ENCODE results near the gene OR2A1. TPM values are rescaled to one million over a fixed set of nuclear protein-coding genes. Genes with fewer than 3 reads are reported as not detected.
"Not testable (repeated sequence)": the region's sequence is repeated elsewhere in the genome, so short reads cannot be mapped to it uniquely, and the experiment has no call there.

Gene OR2A1
- polyA plus RNA-seq, 6 donors from 2014 or later, result 0.21 to 1.5 TPM; not detected in 4

DNA sequence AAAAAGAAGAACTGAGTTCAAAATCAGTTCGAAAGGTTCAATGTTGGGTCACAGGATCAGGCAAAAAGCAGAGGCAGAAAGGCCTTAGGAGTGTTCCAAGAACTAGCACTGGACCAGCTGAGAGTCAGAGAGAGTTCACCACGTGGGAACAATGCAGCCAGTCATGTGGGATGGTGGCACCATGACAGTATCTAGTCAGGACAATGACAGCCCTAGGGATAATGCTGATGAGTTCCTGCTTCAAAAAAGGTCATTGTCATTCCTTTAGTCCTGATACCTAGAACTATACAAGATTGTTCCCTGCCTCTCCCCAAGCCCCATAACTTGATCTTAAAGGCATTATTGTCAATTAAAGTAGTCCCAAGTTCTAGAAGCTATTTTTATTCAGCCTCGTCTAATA is 39.4 kb downstream of the OR2A1 start:
- not testable (repeated sequence) for H3K36me3 Mint-ChIP-seq; DNase-seq; ATAC-seq (ENCODE audit: low read depth in 2 of 2); H3K9me3 Mint-ChIP-seq; H3K27me3 Mint-ChIP-seq; H3K27ac Mint-ChIP-seq
- peaks cover 11 to 20% (median 15%) of the 10 kb centered on the region in 3 donors for H3K4me1 Mint-ChIP-seq
- peak overlapping the region in 2 of 8 donors; percentile 15 to 24 for H3K4me3 Mint-ChIP-seq

GRCh38 chr7:144355176-144355822 is 43.1 kb downstream of the OR2A1 start, which contains the start of gene ARHGEF5:
Gene ARHGEF5, plus strand, starts transcription at chr7:144355402. Its CDS starts 7,268 bp downstream, at chr7:144362670.
- peak within 1 kb of the TSS; percentile 58 to 93 (median 80) for H3K27ac Mint-ChIP-seq
- ATAC-seq (ENCODE audit: low read depth in 2 of 2), result peak; percentile 74 to 76

DNA sequence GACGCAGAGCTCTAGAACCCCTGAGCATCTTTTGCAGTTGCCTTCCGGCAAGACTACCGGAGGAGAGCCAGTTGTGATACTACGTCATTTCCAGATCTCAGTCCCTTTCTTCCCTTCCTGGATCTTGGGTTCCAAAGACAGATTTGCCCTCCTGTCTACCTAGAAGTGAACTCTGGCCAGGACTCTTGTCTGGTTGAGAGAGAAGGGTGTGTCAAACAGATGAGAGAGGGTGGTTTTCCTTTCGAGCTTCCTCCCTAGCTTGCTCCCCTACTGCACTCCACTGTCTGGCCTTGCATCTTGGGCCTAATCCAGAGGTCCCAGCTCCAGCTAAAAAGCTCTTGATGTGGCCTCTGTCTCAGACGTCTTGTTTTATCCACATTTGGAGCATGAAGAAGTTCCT is 44.0 kb downstream of the OR2A1 start:
- not testable (repeated sequence) for H3K36me3 Mint-ChIP-seq; ATAC-seq (ENCODE audit: low read depth in 2 of 2); H3K27me3 Mint-ChIP-seq; DNase-seq; H3K27ac Mint-ChIP-seq; H3K4me3 Mint-ChIP-seq; H3K9me3 Mint-ChIP-seq
- peaks cover 11 to 23% (median 11%) of the 10 kb centered on the region in 3 donors for H3K4me1 Mint-ChIP-seq

More at GRCh38 chr7:144355176-144355822, 43.1 kb downstream of the OR2A1 start, which contains the start of gene ARHGEF5:
- DNase-seq, H3K27me3 Mint-ChIP-seq, H3K9me3 Mint-ChIP-seq, H3K36me3 Mint-ChIP-seq: not testable (repeated sequence)
- peak within 1 kb of the TSS; percentile 83 to 94 (median 90) for H3K4me3 Mint-ChIP-seq
- peaks cover 11 to 24% (median 15%) of the 10 kb centered on the region in 3 donors for H3K4me1 Mint-ChIP-seq

GRCh38 chr7:144356860-144357259 is 44.6 kb downstream of the OR2A1 start:
- not testable (repeated sequence) for H3K36me3 Mint-ChIP-seq; H3K9me3 Mint-ChIP-seq; ATAC-seq (ENCODE audit: low read depth in 2 of 2); H3K27ac Mint-ChIP-seq; H3K27me3 Mint-ChIP-seq; DNase-seq; H3K4me3 Mint-ChIP-seq
- H3K4me1 Mint-ChIP-seq, result peaks cover 11 to 23% (median 11%) of the 10 kb centered on the region in 3 donors

DNA sequence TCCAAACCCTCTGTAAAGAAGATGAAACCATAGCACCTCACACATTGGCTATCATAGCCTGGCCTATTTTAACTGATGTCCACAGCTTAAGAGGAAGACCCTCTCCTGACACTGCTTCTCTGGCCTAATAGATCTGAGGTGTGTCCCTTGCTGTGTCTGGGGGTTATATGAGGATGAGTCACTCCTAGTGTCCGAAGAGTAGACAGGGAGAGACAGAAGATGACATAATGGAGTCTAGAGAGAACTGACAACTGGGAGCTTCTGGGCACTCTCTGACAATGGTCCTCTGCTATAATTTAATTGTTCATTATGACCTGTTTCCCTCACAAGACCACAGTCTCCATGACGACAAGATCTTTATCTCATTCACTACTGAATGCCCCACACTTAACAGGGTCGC is 49.8 kb downstream of the OR2A1 start:
- H3K4me3 Mint-ChIP-seq; H3K27ac Mint-ChIP-seq; H3K4me1 Mint-ChIP-seq; H3K36me3 Mint-ChIP-seq; DNase-seq; H3K27me3 Mint-ChIP-seq; H3K9me3 Mint-ChIP-seq; ATAC-seq (ENCODE audit: low read depth in 2 of 2): not testable (repeated sequence)

DNA sequence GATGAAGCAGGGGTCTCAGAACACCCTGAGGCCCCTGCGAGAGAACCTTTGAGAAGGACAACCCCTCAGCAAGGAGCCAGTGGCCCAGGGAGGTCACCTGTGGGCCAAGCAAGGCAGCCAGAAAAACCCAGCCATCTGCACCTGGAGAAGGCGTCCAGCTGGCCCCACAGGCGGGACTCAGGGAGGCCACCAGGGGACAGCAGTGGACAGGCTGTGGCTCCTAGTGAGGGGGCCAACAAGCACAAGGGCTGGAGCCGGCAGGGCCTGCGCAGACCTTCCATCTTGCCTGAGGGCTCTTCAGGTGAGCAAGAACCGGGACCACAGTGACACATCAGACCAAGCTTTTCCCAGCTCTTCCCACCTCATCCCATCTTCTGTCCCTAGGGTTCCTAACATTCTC is 53.3 kb downstream of the OR2A1 start:
- not testable (repeated sequence) for ATAC-seq (ENCODE audit: low read depth in 2 of 2); H3K9me3 Mint-ChIP-seq; H3K36me3 Mint-ChIP-seq; DNase-seq; H3K4me3 Mint-ChIP-seq; H3K4me1 Mint-ChIP-seq; H3K27me3 Mint-ChIP-seq; H3K27ac Mint-ChIP-seq

- ATAC-seq (ENCODE audit: low read depth in 2 of 2); H3K36me3 Mint-ChIP-seq; H3K27ac Mint-ChIP-seq; H3K4me1 Mint-ChIP-seq; H3K27me3 Mint-ChIP-seq; H3K9me3 Mint-ChIP-seq; H3K4me3 Mint-ChIP-seq; DNase-seq: not testable (repeated sequence)
Measured at GRCh38 chr7:144367250-144367649, 55.0 kb downstream of the OR2A1 start.

GRCh38 chr7:144369221-144369620 is 57.0 kb downstream of the OR2A1 start:
- H3K4me1 Mint-ChIP-seq; H3K4me3 Mint-ChIP-seq; H3K27ac Mint-ChIP-seq; H3K36me3 Mint-ChIP-seq; DNase-seq; ATAC-seq (ENCODE audit: low read depth in 2 of 2); H3K27me3 Mint-ChIP-seq; H3K9me3 Mint-ChIP-seq: not testable (repeated sequence)

Other genes with a start within 250 kb of the OR2A1 start
- gene OR2A25, start 242.6 kb upstream of the OR2A1 start, polyA plus RNA-seq (ENCODE audit: low read depth in 6 of 6), result not detected
- gene OR2A12, start 226.1 kb upstream of the OR2A1 start, polyA plus RNA-seq (ENCODE audit: low read depth in 6 of 6), result not detected
- not detected for gene OR2A2, start 202.8 kb upstream of the OR2A1 start, polyA plus RNA-seq (ENCODE audit: low read depth in 6 of 6)
- gene OR2A14, start 189.2 kb upstream of the OR2A1 start, polyA plus RNA-seq (ENCODE audit: low read depth in 6 of 6), result not detected
- under 1 TPM in 1 of 6 donors, not detected in 5; 0.13 TPM for gene CTAGE4, start 129.0 kb upstream of the OR2A1 start, polyA plus RNA-seq (ENCODE audit: low read depth in 6 of 6)
- gene ARHGEF35, start 116.6 kb upstream of the OR2A1 start, polyA plus RNA-seq (ENCODE audit: low read depth in 6 of 6), result 1 to 10 TPM; 2.8 to 5.7 (median 4.3) TPM
- gene OR2A42, start 72.8 kb upstream of the OR2A1 start, polyA plus RNA-seq (ENCODE audit: low read depth in 6 of 6), result under 1 TPM in 1 of 6 donors, not detected in 5; 0.97 TPM
- 1 to 10 TPM in 2 of 6 donors, under 1 TPM in 3, not detected in 1; 0.47 to 1.4 (median 0.86) TPM for gene OR2A7, start 47.6 kb upstream of the OR2A1 start, polyA plus RNA-seq (ENCODE audit: low read depth in 6 of 6)
- gene CTAGE8, start 43.1 kb upstream of the OR2A1 start, polyA plus RNA-seq (ENCODE audit: low read depth in 6 of 6), result 1 to 10 TPM in 1 of 6 donors, under 1 TPM in 3, not detected in 2; 0.22 to 1.2 (median 0.60) TPM
- 1 to 10 TPM in 5 of 6 donors, not detected in 1; 1.3 to 5.7 (median 1.9) TPM for gene ARHGEF5, start 43.0 kb downstream of the OR2A1 start, polyA plus RNA-seq (ENCODE audit: low read depth in 6 of 6)
- not detected for gene NOBOX, start 91.3 kb downstream of the OR2A1 start, polyA plus RNA-seq (ENCODE audit: low read depth in 6 of 6)